ENCODE measurements around the gene DUSP8.
"Not testable (repeated sequence)": the region's sequence is repeated elsewhere in the genome, so short reads cannot be mapped to it uniquely, and the experiment has no call there.

DUSP8 gene

DNA sequence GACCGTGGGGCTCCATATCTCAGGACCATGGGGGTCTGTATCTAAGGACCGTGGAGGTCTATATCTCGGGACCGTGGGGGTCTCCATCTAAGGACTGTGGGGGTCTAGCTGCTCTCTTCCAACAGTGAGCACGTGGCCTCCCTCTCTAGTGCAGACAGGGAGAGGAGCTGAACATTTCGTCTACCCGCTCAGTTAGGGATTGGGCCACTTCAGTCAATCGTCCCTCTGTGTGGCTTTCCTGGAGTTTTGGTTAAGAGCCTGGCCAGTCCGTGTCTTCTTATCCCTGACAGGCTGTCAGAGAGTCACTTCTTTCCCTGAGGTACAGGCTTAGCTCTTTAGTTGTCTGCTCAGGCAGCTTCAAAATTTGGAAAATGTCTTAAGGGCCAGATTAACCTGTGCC, 9.9 kb upstream of the DUSP8 start (continued):
- TF ChIP-seq, protein P1, sequence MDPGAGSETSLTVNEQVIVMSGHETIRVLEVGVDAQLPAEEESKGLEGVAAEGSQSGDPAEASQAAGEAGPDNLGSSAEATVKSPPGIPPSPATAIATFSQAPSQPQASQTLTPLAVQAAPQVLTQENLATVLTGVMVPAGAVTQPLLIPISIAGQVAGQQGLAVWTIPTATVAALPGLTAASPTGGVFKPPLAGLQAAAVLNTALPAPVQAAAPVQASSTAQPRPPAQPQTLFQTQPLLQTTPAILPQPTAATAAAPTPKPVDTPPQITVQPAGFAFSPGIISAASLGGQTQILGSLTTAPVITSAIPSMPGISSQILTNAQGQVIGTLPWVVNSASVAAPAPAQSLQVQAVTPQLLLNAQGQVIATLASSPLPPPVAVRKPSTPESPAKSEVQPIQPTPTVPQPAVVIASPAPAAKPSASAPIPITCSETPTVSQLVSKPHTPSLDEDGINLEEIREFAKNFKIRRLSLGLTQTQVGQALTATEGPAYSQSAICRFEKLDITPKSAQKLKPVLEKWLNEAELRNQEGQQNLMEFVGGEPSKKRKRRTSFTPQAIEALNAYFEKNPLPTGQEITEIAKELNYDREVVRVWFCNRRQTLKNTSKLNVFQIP (CRISPR knock-in tag; IDR thresholded peaks at IDR 0.05; ENCODE audit: borderline replicate concordance, low read depth), result no peak
- TF ChIP-seq ZFP30 (CRISPR knock-in tag; IDR thresholded peaks at IDR 0.05), result no peak

DNA sequence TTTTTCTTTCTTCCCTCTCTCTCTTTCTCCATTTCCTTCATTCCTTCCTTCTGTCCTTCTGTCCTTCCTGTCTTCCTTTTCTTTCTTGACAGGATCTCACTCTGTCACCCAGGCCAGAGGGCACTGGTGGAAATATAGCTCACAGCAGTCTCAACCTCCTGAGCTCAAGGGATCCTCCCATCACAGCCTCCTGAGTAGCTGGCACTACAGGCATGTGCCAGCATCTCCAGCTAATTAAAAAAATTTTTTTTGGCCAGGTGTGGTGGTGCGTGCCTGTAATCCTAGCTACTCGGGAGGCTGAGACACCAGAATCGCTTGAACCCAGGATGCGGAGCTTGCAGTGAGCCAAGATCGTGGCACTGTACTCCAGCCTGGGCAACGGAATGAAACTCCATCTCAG, 4.8 kb upstream of the DUSP8 start:
- ATAC-seq, result no peak
- TF ChIP-seq, protein P1 (CRISPR knock-in tag; IDR thresholded peaks at IDR 0.05; ENCODE audit: borderline replicate concordance, low read depth), result no peak
- no peak for TF ChIP-seq OSR1 (CRISPR knock-in tag; IDR thresholded peaks at IDR 0.05)
- TF ChIP-seq SNAI2 (CRISPR knock-in tag; IDR thresholded peaks at IDR 0.05), result no peak
- no peak for TF ChIP-seq GLIS3 (CRISPR knock-in tag; IDR thresholded peaks at IDR 0.05)
- TF ChIP-seq ZNF70 (CRISPR knock-in tag; IDR thresholded peaks at IDR 0.05), result no peak
- TF ChIP-seq, protein P2, sequence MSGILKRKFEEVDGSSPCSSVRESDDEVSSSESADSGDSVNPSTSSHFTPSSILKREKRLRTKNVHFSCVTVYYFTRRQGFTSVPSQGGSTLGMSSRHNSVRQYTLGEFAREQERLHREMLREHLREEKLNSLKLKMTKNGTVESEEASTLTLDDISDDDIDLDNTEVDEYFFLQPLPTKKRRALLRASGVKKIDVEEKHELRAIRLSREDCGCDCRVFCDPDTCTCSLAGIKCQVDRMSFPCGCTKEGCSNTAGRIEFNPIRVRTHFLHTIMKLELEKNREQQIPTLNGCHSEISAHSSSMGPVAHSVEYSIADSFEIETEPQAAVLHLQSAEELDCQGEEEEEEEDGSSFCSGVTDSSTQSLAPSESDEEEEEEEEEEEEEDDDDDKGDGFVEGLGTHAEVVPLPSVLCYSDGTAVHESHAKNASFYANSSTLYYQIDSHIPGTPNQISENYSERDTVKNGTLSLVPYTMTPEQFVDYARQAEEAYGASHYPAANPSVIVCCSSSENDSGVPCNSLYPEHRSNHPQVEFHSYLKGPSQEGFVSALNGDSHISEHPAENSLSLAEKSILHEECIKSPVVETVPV (CRISPR knock-in tag; IDR thresholded peaks at IDR 0.05), result no peak
- no peak for TF ChIP-seq ESRRG (CRISPR knock-in tag; IDR thresholded peaks at IDR 0.05)
- no peak for TF ChIP-seq CSDC2 (CRISPR knock-in tag; IDR thresholded peaks at IDR 0.05)
- no peak for TF ChIP-seq ARNTL (CRISPR knock-in tag; IDR thresholded peaks at IDR 0.05; ENCODE audit: borderline replicate concordance, low read depth)
- TF ChIP-seq, protein P3, sequence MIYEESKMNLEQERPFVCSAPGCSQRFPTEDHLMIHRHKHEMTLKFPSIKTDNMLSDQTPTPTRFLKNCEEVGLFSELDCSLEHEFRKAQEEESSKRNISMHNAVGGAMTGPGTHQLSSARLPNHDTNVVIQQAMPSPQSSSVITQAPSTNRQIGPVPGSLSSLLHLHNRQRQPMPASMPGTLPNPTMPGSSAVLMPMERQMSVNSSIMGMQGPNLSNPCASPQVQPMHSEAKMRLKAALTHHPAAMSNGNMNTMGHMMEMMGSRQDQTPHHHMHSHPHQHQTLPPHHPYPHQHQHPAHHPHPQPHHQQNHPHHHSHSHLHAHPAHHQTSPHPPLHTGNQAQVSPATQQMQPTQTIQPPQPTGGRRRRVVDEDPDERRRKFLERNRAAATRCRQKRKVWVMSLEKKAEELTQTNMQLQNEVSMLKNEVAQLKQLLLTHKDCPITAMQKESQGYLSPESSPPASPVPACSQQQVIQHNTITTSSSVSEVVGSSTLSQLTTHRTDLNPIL (CRISPR knock-in tag; IDR thresholded peaks at IDR 0.05; ENCODE audit: low read depth), result no peak
- TF ChIP-seq ZNF565 (CRISPR knock-in tag; conservative IDR thresholded peaks at IDR 0.05; ENCODE audit: low read depth), result no peak
- TF ChIP-seq BACH2 (CRISPR knock-in tag; IDR thresholded peaks at IDR 0.05; ENCODE audit: borderline replicate concordance), result no peak
- TF ChIP-seq RARB (CRISPR knock-in tag; IDR thresholded peaks at IDR 0.05), result no peak
- TF ChIP-seq, protein P4, sequence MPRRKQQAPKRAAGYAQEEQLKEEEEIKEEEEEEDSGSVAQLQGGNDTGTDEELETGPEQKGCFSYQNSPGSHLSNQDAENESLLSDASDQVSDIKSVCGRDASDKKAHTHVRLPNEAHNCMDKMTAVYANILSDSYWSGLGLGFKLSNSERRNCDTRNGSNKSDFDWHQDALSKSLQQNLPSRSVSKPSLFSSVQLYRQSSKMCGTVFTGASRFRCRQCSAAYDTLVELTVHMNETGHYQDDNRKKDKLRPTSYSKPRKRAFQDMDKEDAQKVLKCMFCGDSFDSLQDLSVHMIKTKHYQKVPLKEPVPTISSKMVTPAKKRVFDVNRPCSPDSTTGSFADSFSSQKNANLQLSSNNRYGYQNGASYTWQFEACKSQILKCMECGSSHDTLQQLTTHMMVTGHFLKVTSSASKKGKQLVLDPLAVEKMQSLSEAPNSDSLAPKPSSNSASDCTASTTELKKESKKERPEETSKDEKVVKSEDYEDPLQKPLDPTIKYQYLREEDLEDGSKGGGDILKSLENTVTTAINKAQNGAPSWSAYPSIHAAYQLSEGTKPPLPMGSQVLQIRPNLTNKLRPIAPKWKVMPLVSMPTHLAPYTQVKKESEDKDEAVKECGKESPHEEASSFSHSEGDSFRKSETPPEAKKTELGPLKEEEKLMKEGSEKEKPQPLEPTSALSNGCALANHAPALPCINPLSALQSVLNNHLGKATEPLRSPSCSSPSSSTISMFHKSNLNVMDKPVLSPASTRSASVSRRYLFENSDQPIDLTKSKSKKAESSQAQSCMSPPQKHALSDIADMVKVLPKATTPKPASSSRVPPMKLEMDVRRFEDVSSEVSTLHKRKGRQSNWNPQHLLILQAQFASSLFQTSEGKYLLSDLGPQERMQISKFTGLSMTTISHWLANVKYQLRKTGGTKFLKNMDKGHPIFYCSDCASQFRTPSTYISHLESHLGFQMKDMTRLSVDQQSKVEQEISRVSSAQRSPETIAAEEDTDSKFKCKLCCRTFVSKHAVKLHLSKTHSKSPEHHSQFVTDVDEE (CRISPR knock-in tag; IDR thresholded peaks at IDR 0.05), result no peak
- TF ChIP-seq PPARA (CRISPR knock-in tag; IDR thresholded peaks at IDR 0.05; ENCODE audit: borderline replicate concordance), result no peak
- TF ChIP-seq ISL1 (CRISPR knock-in tag; IDR thresholded peaks at IDR 0.05), result no peak

DNA sequence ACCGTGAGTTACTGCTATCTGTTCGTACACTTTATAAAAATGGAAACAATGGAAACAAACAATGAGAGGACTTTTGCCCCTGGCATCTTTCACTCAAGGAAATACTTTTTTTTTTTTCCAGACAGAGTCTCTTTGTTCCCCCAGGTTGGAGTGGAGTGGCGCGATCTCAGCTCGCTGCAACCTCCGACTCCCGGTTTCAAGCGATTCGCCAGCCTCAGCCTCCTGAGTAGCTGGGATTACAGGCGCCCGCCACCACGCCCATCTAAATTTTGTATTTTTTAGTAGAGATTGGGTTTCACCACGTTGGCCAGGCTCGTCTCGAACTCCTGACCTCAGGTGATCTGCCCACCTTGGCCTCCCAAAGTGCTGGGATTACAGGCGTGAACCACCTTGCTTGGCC, 3.7 kb upstream of the DUSP8 start:
- ATAC-seq, result not testable (repeated sequence)

GRCh38 chr11:1574933-1575242, 2.8 kb upstream of the DUSP8 start:
- no peak for ATAC-seq
- TF ChIP-seq ZNF8 (CRISPR knock-in tag; IDR thresholded peaks at IDR 0.05) (no peak), RARB (CRISPR knock-in tag; IDR thresholded peaks at IDR 0.05) (no peak), TOX (CRISPR knock-in tag; IDR thresholded peaks at IDR 0.05; ENCODE audit: borderline replicate concordance) (no peak), PATZ1 (CRISPR knock-in tag; IDR thresholded peaks at IDR 0.05; ENCODE audit: borderline replicate concordance) (no peak), ZNF70 (CRISPR knock-in tag; IDR thresholded peaks at IDR 0.05) (no peak), ZFP3 (CRISPR knock-in tag; IDR thresholded peaks at IDR 0.05) (no peak), ISL1 (CRISPR knock-in tag; IDR thresholded peaks at IDR 0.05) (no peak), TCF4 (CRISPR knock-in tag; IDR thresholded peaks at IDR 0.05; ENCODE audit: borderline replicate concordance) (no peak), OSR1 (CRISPR knock-in tag; IDR thresholded peaks at IDR 0.05) (no peak), GLIS3 (CRISPR knock-in tag; IDR thresholded peaks at IDR 0.05) (no peak), CSDC2 (CRISPR knock-in tag; IDR thresholded peaks at IDR 0.05) (no peak), ZC3H10 (CRISPR knock-in tag; IDR thresholded peaks at IDR 0.05) (no peak), SNAI2 (CRISPR knock-in tag; IDR thresholded peaks at IDR 0.05) (no peak), ARNTL (CRISPR knock-in tag; IDR thresholded peaks at IDR 0.05; ENCODE audit: borderline replicate concordance, low read depth) (no peak), ESRRG (CRISPR knock-in tag; IDR thresholded peaks at IDR 0.05) (no peak), ZFP30 (CRISPR knock-in tag; IDR thresholded peaks at IDR 0.05) (no peak), PPARA (CRISPR knock-in tag; IDR thresholded peaks at IDR 0.05; ENCODE audit: borderline replicate concordance) (no peak)
- TF ChIP-seq, protein P2 (CRISPR knock-in tag; IDR thresholded peaks at IDR 0.05), result no peak

Data from SK-N-SH treated with all-trans-retinoic acid at 6 μM for 48 hours (cell line).